ENCODE results near the gene MEIS3.

The MEIS3 gene

GRCh38 chr19:47436712-47437401, 17.5 kb upstream of the MEIS3 start:
- 0 out of 2 replicates have a peak, but pooled peaks cover 4% of the 10 kb centered on the region for H3K9me3 ChIP-seq (ENCODE audit: low read length)
- H3K27ac ChIP-seq (ENCODE audit: low read depth, low read length, poor library complexity, severe bottlenecking): no peak overlapping the region
- H2AFZ ChIP-seq (ENCODE audit: low read length): no peak overlapping the region
- no peaks in the 10 kb centered on the region for H3K9me2 ChIP-seq (ENCODE audit: low read depth, low read length)
- H4K20me1 ChIP-seq (ENCODE audit: insufficient read depth, low read length): no peaks in the 10 kb centered on the region
- TF ChIP-seq EZH2 (IDR thresholded peaks at IDR 0.05; ENCODE audit: borderline replicate concordance, low read length): no peak
- peak; percentile 94 for TF ChIP-seq CTCF (IDR thresholded peaks at IDR 0.05; ENCODE audit: low read length)
- H3K36me3 ChIP-seq (ENCODE audit: insufficient read depth, low read length): no peaks in the 10 kb centered on the region
- H3K9ac ChIP-seq (ENCODE audit: low read length): no peak overlapping the region
- no peaks in the 10 kb centered on the region for H3F3A ChIP-seq (ENCODE audit: insufficient read depth, low read length)
- H3K79me2 ChIP-seq (ENCODE audit: insufficient read depth, low read length): no peaks in the 10 kb centered on the region
- H3K27me3 ChIP-seq (ENCODE audit: insufficient read depth, low read length): peaks cover 3% of the 10 kb centered on the region; the same call in 1 of the 2 replicates
- no peak overlapping the region for H3K4me3 ChIP-seq (ENCODE audit: low read depth, low read length, poor library complexity, severe bottlenecking)
- no peak overlapping the region for H3K4me2 ChIP-seq (ENCODE audit: low read length)
- H3K4me1 ChIP-seq (ENCODE audit: insufficient read depth, low read length, severe bottlenecking): peaks cover 5% of the 10 kb centered on the region

- Histone ChIP-seq H3K9me2 (ENCODE audit: low read depth, low read length) (no peaks in the 10 kb centered on the region), H3K27me3 (ENCODE audit: insufficient read depth, low read length) (peaks cover 3% of the 10 kb centered on the region; the same call in 1 of the 2 replicates), H3F3A (ENCODE audit: insufficient read depth, low read length) (no peaks in the 10 kb centered on the region), H3K4me3 (ENCODE audit: low read depth, low read length, poor library complexity, severe bottlenecking) (no peak overlapping the region), H3K9me3 (ENCODE audit: low read length) (0 out of 2 replicates have a peak, but pooled peaks cover 4% of the 10 kb centered on the region), H3K36me3 (ENCODE audit: insufficient read depth, low read length) (no peaks in the 10 kb centered on the region), H4K20me1 (ENCODE audit: insufficient read depth, low read length) (no peaks in the 10 kb centered on the region), H3K4me1 (ENCODE audit: insufficient read depth, low read length, severe bottlenecking) (peaks cover 5% of the 10 kb centered on the region), H3K9ac (ENCODE audit: low read length) (no peak overlapping the region), H3K27ac (ENCODE audit: low read depth, low read length, poor library complexity, severe bottlenecking) (no peak overlapping the region), H3K4me2 (ENCODE audit: low read length) (no peak overlapping the region), H3K79me2 (ENCODE audit: insufficient read depth, low read length) (no peaks in the 10 kb centered on the region), H2AFZ (ENCODE audit: low read length) (no peak overlapping the region)
- no peak for TF ChIP-seq CTCF (IDR thresholded peaks at IDR 0.05; ENCODE audit: low read length)
- no peak for TF ChIP-seq EZH2 (IDR thresholded peaks at IDR 0.05; ENCODE audit: borderline replicate concordance, low read length)
These were observed 16.6 kb upstream of the MEIS3 start for GRCh38 chr19:47435883-47436417.

GRCh38 chr19:47435196-47435595, 15.9 kb upstream of the MEIS3 start:
- Histone ChIP-seq H3K9me3 (ENCODE audit: low read length) (0 out of 2 replicates have a peak, but pooled peaks cover 4% of the 10 kb centered on the region), H4K20me1 (ENCODE audit: insufficient read depth, low read length) (no peaks in the 10 kb centered on the region), H3F3A (ENCODE audit: insufficient read depth, low read length) (no peaks in the 10 kb centered on the region), H3K36me3 (ENCODE audit: insufficient read depth, low read length) (no peaks in the 10 kb centered on the region), H3K27me3 (ENCODE audit: insufficient read depth, low read length) (peaks cover 2% of the 10 kb centered on the region; the same call in 1 of the 2 replicates), H3K4me3 (ENCODE audit: low read depth, low read length, poor library complexity, severe bottlenecking) (no peak overlapping the region), H3K9ac (ENCODE audit: low read length) (no peak overlapping the region), H3K79me2 (ENCODE audit: insufficient read depth, low read length) (no peaks in the 10 kb centered on the region), H2AFZ (ENCODE audit: low read length) (no peak overlapping the region), H3K27ac (ENCODE audit: low read depth, low read length, poor library complexity, severe bottlenecking) (no peak overlapping the region), H3K4me1 (ENCODE audit: insufficient read depth, low read length, severe bottlenecking) (peaks cover 5% of the 10 kb centered on the region), H3K9me2 (ENCODE audit: low read depth, low read length) (no peaks in the 10 kb centered on the region), H3K4me2 (ENCODE audit: low read length) (no peak overlapping the region)
- no peak for TF ChIP-seq CTCF (IDR thresholded peaks at IDR 0.05; ENCODE audit: low read length)
- no peak for TF ChIP-seq EZH2 (IDR thresholded peaks at IDR 0.05; ENCODE audit: borderline replicate concordance, low read length)

Data from OCI-LY1 (cell line).